ENCODE results near the gene PITPNC1. TPM values are rescaled to one million over a fixed set of nuclear protein-coding genes. Genes with fewer than 3 reads are reported as not detected.
"Not testable (repeated sequence)": the region's sequence is repeated elsewhere in the genome, so short reads cannot be mapped to it uniquely, and the experiment has no call there.

Gene PITPNC1
- total RNA-seq, 2 donors from 2014 or later, result 10.8 to 20.4 TPM

DNA sequence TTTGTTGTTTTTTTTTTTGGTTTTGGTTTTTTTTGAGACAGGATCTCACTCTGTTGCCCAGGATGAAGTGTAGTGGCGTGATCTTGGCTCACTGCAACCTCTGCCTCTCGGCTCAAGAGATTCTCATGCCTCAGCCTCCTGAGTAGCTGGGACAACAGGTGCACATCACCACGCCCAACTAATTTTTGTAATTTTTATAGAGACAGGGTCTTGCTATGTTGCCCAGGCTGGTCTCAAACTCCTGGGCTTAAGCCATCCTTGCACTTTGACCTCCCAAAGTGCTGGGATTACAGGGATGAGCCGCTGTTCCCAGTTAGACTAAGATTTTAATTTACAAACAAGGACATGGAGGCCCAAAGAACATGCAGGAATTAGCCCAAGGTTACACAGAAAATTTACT is 248.9 kb downstream of the PITPNC1 start:
- no peaks in the 10 kb centered on the region for H3K27me3 ChIP-seq
- intact Hi-C loops (cut with DNase I), result no loop called here
- H3K9me3 ChIP-seq, result no peaks in the 10 kb centered on the region
- no peak overlapping the region for H3K9ac ChIP-seq (ENCODE audit: low read depth in 2 of 2, low read length in 2 of 2)
- no peak for DNase-seq
- TF ChIP-seq, protein P1, sequence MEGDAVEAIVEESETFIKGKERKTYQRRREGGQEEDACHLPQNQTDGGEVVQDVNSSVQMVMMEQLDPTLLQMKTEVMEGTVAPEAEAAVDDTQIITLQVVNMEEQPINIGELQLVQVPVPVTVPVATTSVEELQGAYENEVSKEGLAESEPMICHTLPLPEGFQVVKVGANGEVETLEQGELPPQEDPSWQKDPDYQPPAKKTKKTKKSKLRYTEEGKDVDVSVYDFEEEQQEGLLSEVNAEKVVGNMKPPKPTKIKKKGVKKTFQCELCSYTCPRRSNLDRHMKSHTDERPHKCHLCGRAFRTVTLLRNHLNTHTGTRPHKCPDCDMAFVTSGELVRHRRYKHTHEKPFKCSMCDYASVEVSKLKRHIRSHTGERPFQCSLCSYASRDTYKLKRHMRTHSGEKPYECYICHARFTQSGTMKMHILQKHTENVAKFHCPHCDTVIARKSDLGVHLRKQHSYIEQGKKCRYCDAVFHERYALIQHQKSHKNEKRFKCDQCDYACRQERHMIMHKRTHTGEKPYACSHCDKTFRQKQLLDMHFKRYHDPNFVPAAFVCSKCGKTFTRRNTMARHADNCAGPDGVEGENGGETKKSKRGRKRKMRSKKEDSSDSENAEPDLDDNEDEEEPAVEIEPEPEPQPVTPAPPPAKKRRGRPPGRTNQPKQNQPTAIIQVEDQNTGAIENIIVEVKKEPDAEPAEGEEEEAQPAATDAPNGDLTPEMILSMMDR (IDR thresholded peaks at IDR 0.05), result no peak
- H3K4me3 ChIP-seq, result no peak overlapping the region
- no peaks in the 10 kb centered on the region for H3K36me3 ChIP-seq
- no peaks in the 10 kb centered on the region for H3K4me1 ChIP-seq
- no peak overlapping the region for H3K27ac ChIP-seq

DNA sequence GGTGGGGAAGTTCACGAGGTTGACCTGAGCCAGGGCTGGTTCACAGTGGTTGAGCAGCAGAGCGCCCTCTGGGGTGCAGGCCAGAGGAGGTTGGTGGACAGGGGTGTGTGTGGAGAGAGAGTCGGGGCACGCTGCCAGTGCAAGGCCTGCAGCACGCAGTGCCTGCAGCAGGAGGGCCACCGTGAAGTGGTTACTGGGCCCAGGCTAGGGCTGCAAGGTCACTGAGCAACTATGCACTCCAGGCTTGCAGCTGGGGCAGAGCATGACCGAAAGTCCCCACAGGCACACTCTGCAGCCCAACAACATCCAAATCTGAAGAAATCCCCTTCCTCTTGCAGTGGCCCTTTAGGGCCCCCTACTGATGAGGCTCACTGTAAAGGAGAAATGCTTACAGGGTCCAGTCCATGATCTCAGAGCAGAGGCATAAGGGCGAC is 251.5 kb downstream of the PITPNC1 start:
- H3K9ac ChIP-seq (ENCODE audit: low read depth in 2 of 2, low read length in 2 of 2), result no peak overlapping the region
- no peak for DNase-seq
- no peak overlapping the region for H3K27ac ChIP-seq
- TF ChIP-seq, protein P1 (IDR thresholded peaks at IDR 0.05), result no peak
- intact Hi-C loops (cut with DNase I), result no loop called here
- no peaks in the 10 kb centered on the region for H3K4me1 ChIP-seq
- no peaks in the 10 kb centered on the region for H3K27me3 ChIP-seq
- no peak overlapping the region for H3K4me3 ChIP-seq
- no peaks in the 10 kb centered on the region for H3K36me3 ChIP-seq
- no peaks in the 10 kb centered on the region for H3K9me3 ChIP-seq

DNA sequence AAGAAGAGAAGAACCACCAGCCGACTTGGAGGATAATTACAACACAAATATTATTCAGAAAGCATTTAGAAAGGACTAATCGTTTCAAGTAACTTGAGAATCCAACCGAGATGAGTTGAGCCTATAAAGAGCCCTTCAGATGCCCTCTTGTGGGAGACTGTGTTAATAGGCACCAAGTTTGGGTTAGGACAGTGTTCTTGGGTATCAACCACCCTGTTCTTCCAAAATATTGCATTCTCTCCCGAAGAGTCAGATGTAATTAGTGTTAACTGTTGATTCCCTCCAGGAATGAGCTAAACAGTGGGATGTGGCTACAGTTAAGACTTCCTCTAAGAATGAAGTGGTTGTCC is 252.9 kb downstream of the PITPNC1 start:
- Histone ChIP-seq H3K27me3 (no peaks in the 10 kb centered on the region), H3K36me3 (no peaks in the 10 kb centered on the region), H3K27ac (no peak overlapping the region), H3K4me1 (no peaks in the 10 kb centered on the region), H3K9ac (ENCODE audit: low read depth in 2 of 2, low read length in 2 of 2) (no peak overlapping the region), H3K9me3 (no peaks in the 10 kb centered on the region), H3K4me3 (no peak overlapping the region)
- TF ChIP-seq, protein P1 (IDR thresholded peaks at IDR 0.05), result no peak
- intact Hi-C loops (cut with DNase I), result no loop called here
- DNase-seq, result no peak

DNA sequence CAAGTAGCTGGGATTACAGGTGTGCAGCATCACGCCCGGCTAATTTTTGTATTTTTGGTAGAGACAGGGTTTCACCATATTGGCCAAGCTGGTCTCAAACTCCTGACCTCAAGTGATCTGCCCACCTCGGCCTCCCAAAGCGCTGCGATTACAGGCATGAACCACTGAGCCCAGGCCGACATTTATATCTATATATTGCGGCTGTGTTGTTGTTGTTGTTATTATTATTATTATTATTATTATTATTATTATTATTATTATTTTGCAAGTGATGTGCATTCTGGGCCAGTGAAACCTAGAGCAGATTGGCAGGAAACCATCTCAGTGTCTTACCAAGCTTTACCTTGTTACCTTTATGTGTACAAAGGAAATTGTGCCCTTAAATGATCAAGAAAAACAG is 253.8 kb downstream of the PITPNC1 start:
- DNase-seq; H3K4me1 ChIP-seq; H3K36me3 ChIP-seq; H3K27me3 ChIP-seq; H3K9me3 ChIP-seq; H3K27ac ChIP-seq; H3K9ac ChIP-seq (ENCODE audit: low read depth in 2 of 2, low read length in 2 of 2); H3K4me3 ChIP-seq; intact Hi-C loops (cut with DNase I): not testable (repeated sequence)

DNA sequence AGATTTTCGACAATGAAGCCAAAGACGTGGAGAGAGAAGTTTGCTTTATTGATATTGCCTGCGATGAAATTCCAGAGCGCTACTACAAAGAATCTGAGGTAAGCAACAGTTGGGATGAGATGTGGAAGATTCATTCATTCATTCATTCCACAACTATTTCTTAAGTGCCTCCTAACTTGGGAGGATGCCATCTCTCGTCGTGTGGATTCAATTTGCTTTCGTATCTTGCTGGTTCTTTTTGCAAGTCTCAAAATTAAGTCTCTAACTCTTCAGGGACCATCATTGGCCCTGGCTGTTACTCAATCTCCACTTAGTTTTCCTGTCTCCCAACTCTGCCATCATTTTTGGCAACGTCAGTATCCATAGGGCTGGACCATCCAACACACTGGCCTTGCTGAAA is 255.1 kb downstream of the PITPNC1 start:
- H3K27me3 ChIP-seq, result no peaks in the 10 kb centered on the region
- no peak for DNase-seq
- no peak overlapping the region for H3K27ac ChIP-seq
- TF ChIP-seq, protein P1 (IDR thresholded peaks at IDR 0.05), result no peak
- no peaks in the 10 kb centered on the region for H3K9me3 ChIP-seq
- no peaks in the 10 kb centered on the region for H3K4me1 ChIP-seq
- intact Hi-C loops (cut with DNase I), result no loop called here
- no peak overlapping the region for H3K9ac ChIP-seq (ENCODE audit: low read depth in 2 of 2, low read length in 2 of 2)
- H3K36me3 ChIP-seq, result no peaks in the 10 kb centered on the region
- no peak overlapping the region for H3K4me3 ChIP-seq

DNA sequence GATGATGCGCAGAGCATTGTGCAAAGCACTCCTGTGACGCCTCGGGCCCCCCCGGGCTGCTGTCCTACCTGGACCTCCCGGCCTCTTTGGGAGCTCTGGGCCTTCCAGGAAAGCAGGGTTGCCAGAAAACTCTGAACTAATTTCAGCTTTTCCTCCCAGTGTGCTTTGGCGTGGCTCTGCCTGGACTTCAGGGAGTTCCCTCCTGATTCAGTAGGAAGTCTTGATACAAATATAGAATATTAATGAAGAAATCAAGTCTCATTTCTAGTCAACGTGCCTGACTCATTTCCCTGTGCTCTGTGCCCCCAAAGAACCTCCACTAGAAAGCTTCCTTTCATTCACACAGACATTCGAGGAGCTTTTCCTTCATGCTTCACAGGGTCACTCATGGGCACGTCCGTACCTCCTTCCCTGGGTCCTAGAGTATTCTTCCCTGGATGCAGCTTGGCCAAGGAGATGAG is 256.7 kb downstream of the PITPNC1 start:
- TF ChIP-seq, protein P1 (IDR thresholded peaks at IDR 0.05), result no peak
- no peak for DNase-seq
- H3K27me3 ChIP-seq, result no peaks in the 10 kb centered on the region
- intact Hi-C loops (cut with DNase I), result no loop called here
- no peaks in the 10 kb centered on the region for H3K4me1 ChIP-seq
- H3K9ac ChIP-seq (ENCODE audit: low read depth in 2 of 2, low read length in 2 of 2), result no peak overlapping the region
- H3K36me3 ChIP-seq, result no peaks in the 10 kb centered on the region
- no peaks in the 10 kb centered on the region for H3K9me3 ChIP-seq
- no peak overlapping the region for H3K27ac ChIP-seq
- H3K4me3 ChIP-seq, result no peak overlapping the region

All from colonic mucosa (tissue), 4 donors.